Left renal cortex interstitium (tissue), 4 donors: ENCODE results near the gene ZDHHC3. TPM values are rescaled to one million over a fixed set of nuclear protein-coding genes. Genes with fewer than 3 reads are reported as not detected.
A peak's percentile ranks its signal among the peaks of the same experiment; 100 is the strongest.

Experiments used
- DNase-seq, 4 donors: peaks; one replicate each; pipeline ENCODE4 v3.0.0-alpha.2; 2013; ENCODE audit warnings: low read depth in 4 of 4, low spot score in 2 of 4, missing footprints in 1 of 4
- polyA plus RNA-seq, 4 donors: library from polyadenylated mRNA; unstranded; fragments of 120-200 nt; gene quantifications; one replicate each; pipeline ENCODE4 v1.2.1, GENCODE V29; 2013; ENCODE audit not compliant: insufficient read length in 4 of 4

The ZDHHC3 gene
- polyA plus RNA-seq, 4 donors = 80.2 to 102 (median 86.5) TPM

DNA sequence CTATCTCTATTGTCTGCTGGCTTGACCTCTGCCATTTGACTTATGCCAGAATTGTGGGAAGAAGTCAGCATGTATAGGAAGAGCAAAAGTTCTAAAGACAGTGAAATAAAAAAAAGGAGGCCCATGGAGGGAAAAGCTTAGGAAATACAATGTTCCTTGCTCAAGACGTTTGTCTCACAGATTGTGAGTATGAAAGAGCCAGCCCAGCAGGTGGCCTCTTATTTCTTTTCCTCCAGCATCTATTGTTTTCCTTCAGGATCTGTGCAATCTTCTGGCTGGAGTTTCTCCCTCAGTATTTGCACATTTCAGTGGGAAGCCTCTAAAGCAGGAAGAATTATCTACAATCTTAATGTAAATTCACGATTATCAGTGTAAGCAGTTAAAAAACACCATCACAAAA, 43.7 kb downstream of the ZDHHC3 start:
- no peak for DNase-seq

GRCh38 chr3:44931791-44932190, 44.2 kb downstream of the ZDHHC3 start:
- DNase-seq = no peak

- DNase-seq = no peak
Observed at GRCh38 chr3:44930911-44931310, 45.1 kb downstream of the ZDHHC3 start.

DNA sequence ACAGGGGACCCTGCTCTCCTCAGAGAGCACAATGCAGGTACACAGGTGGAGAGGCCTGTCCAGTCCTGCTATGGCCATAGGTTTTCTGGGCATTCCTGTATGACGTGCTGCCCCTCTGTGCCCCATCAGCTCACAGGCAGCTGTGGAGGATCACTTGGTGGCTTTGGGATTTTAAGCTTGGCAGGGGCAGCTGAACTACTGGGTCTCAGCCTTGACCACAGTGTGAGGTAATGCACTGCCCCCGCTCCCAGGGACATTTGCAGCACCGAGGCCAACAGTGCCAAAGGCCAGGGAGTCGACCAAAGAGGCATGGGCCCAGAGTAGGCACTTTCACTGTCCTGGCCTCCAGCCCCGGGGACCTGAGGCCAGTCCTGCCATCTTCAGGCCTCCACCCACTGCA, 46.2 kb downstream of the ZDHHC3 start:
- DNase-seq = no peak

DNA sequence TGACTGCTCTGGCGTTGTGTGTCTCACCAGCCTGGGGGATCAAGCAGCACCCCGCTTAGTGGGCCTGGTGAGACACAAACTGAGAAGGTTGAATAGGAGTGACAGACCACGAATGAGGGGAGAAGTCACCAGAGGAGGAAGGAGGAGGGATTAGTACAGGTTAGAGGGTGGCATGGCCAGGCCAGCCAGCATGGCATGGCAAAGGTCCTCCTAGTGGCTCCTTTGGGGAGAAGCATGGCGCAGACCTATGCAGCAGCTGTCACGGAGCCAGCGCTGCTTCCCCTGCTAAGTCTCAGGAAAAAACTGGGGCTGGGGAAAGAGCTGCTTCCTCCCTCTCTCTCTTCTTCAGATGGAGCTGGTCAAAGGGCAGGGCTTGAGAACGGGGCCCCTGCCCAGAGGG, 48.6 kb downstream of the ZDHHC3 start:
- no peak for DNase-seq

- DNase-seq = no peak
Observed at GRCh38 chr3:44926921-44927320, 49.1 kb downstream of the ZDHHC3 start.

GRCh38 chr3:44926172-44926571, 49.8 kb downstream of the ZDHHC3 start:
- no peak for DNase-seq

- no peak for DNase-seq
Observed at GRCh38 chr3:44924457-44925084, 51.4 kb downstream of the ZDHHC3 start.

DNA sequence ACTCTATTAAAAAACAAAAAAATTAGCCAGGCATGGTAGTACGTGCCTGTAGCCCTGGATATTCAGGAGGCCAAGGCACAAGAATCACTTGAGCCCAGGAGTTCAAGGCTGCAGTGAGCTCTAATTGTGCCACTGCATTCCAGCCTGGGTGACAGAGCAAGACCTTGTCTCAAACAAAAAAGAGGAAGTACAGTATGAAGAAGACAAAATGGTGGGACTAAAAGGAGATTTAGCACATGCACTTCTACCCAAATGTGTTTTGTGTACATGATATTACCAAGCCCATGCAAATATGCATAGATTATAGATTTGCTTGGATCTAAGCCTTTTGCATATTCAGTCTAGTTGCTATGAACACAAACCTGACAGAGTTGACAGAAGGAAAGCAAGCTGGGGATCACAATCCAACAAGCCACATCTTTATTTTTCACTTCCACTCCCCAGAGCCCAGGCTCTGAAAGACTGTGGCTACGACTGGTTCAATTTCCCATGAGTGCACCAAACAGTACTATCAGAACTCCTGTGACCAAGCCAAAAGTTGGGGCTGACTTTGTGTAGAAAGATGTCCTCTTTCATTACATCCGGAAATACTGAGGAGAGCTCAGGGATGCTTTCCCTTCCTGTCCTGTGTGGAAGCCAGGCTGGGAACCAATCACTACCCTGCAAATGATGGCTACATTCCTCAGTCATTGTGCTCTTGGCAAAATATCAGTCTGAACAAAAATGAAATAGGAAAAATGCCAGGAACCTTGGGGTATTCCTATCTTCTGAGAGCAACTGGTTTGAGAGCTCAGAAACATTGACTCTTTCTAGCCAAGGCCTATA, 52.1 kb downstream of the ZDHHC3 start:
- DNase-seq = no peak

GRCh38 chr3:44920081-44920480, 55.9 kb downstream of the ZDHHC3 start:
- no peak for DNase-seq

GRCh38 chr3:44918581-44918980, 57.4 kb downstream of the ZDHHC3 start:
- DNase-seq = no peak

GRCh38 chr3:44918087-44918486, 57.9 kb downstream of the ZDHHC3 start:
- no peak for DNase-seq

DNA sequence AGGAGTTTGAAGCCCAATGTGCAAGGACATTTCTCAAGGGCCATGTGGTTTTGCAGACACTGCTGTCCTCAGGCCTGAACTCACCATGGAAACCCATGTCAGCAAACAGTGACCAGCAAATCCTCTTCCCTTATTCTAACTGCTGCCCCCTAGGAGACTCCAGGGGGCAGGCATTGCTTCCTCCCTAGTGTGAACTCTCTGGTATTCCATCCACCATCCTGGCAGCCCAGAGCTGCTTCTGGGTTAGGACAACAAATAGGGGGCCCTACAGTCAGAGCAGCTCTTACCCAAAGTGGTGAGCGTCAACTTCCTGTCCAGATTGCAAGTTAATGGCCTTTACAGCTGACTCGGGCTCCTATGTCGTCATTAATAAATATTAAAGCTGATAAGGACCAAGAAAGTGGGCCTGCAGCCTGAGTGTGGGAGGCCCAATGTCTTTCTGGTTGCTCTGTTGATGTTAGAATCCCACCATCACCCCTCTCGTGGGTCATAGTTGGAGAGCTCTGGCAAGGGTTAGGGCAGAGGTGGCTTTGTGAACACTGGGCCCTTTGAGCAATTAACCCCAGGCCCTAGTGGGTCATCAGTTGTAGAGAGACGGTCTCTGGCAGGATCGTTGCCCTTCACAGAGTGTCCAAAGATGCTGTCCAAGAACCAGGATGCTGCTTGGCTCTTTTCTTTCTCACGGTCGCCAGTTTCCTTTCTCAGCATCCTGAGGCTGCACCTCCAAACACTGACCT, 60.1 kb downstream of the ZDHHC3 start:
- DNase-seq = no peak

- DNase-seq = no peak
Observed at GRCh38 chr3:44914936-44915335, 61.0 kb downstream of the ZDHHC3 start.

DNA sequence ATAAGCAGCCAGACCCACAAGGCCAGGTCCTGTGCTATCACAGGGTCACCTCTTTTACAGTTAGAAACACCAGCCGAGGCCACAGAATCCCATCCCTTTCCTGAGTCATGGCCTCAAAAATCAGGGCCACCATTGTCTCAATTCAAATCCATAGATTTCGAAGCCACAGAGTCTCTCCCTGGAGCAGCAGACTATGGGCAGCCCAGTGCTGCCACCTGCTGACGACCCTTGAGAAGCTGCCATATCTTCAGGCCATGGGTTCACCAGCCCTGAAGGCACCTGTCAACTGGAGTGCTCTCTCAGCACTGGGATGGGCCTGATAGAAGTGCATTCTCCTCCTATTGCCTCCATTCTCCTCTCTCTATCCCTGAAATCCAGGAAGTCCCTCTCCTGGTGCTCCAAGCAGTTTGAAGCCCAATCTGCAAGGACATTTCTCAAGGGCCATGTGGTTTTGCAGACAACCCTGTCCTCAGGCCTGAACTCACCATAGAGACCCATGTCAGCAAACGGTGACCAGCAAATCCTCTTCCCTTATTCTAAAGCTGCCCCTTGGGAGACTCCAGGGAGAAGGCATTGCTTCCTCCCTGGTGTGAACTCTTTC, 62.0 kb downstream of the ZDHHC3 start:
- peak in 2 of 4 donors; percentile 13 to 33 for DNase-seq

DNA sequence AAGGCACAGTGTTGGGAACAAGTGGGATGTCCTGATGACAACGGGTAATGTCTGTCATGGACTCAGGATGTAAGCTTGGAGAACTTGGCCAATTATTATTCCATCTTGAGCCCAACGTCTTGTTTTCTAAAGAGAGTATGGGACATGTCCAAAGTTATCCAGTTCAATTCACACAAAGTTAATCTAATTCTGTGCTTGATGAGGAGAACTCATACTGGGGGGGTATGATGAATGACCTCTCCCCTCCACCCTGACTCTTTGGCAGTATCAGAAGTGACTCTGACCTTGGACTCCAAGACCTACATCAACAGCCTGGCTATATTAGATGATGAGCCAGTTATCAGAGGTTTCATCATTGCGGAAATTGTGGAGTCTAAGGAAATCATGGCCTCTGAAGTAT, 65.3 kb downstream of the ZDHHC3 start:
- no peak for DNase-seq

DNA sequence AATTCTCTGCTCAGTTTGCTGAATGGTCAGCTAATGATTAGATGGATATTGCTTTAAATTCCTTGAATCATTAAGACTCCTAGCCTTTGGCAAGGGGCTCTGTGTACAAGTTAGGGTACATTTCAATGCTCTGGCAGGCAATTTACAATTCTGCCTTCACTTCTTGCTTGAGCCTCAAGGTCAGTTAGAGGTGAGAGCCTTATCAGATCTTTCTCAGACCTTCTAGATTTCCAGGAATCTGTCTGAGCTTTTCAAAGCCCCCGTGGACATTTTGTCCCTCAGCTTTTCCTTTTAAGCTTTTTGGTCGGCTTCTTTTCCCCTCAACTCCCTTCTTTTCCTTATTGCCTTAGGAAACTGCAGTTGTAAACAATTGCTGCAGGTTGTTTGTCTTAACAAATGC, 66.9 kb downstream of the ZDHHC3 start:
- DNase-seq = no peak

DNA sequence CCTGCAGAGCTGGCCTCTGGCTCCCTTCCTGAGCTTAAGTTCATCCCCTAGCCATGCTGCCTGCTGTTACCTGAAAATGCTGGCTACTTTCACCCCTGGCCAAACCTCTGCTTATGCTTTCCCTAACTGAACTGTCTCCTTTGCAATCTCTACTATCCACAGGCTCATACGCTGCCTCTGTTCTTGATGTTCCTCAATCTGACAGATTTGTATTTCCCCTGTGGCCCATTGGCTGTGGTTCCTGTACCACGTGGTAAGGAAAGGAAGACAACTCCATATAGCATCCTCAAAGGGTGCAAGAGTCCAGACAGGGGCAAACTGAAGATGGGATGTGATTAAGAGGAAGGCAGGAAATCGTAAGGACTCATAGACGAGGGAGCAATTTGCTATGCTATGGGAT, 68.4 kb downstream of the ZDHHC3 start:
- no peak for DNase-seq

DNA sequence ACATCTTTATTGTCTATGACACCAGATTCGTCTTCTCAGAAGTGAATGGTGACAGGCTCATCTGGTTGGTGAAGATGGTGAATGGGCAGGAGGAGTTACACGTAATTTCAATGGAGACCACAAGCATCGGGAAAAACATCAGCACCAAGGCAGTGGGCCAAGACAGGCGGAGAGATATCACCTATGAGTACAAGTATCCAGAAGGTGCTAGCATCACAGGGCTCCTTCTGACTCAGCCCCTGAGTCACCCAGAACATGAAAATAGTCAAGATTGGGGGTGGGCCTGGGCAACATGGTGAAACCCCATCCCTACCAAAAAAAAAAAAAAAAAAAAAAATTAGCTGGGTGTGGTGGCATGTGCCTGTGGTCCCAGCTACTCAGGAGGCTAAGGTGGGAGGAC, 69.0 kb downstream of the ZDHHC3 start:
- no peak for DNase-seq

GRCh38 chr3:44905446-44906157, 70.4 kb downstream of the ZDHHC3 start:
- no peak for DNase-seq

- DNase-seq = no peak
Observed at GRCh38 chr3:44903751-44904150, 72.2 kb downstream of the ZDHHC3 start.
